Activated gamma-delta T cell (primary cell): ENCODE results near the gene VASH2.
"Not testable (repeated sequence)": the region's sequence is repeated elsewhere in the genome, so short reads cannot be mapped to it uniquely, and the experiment has no call there.

ENCODE experiments used
- DNase-seq: peaks from one replicate; lab custom pipeline; 2025; lab: John Stamatoyannopoulos, UW

Gene VASH2

DNA sequence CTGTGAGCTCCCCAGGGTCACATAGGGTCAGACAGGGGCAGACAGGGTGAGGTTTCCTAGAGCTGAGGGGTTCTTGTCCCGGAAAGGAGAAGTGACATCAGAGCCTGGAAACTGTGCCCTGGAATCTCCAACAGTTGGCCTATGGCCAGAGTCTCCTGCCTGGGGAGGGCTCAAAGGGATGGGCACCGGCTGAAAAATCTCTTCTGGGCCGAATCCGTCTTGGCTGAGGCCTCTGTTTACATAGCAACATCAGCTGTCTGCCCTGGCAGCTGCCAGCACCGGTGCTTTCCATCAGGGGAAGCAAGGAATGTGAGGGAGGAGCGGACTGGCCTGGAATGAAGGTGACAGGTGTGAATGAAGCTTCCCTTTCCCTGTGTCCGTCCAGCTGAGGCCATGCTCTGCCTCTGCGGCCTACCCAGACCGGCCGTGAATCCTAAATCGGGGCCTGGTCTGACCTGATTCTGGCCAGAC is 30.7 kb downstream of the VASH2 start:
- no peak for DNase-seq

DNA sequence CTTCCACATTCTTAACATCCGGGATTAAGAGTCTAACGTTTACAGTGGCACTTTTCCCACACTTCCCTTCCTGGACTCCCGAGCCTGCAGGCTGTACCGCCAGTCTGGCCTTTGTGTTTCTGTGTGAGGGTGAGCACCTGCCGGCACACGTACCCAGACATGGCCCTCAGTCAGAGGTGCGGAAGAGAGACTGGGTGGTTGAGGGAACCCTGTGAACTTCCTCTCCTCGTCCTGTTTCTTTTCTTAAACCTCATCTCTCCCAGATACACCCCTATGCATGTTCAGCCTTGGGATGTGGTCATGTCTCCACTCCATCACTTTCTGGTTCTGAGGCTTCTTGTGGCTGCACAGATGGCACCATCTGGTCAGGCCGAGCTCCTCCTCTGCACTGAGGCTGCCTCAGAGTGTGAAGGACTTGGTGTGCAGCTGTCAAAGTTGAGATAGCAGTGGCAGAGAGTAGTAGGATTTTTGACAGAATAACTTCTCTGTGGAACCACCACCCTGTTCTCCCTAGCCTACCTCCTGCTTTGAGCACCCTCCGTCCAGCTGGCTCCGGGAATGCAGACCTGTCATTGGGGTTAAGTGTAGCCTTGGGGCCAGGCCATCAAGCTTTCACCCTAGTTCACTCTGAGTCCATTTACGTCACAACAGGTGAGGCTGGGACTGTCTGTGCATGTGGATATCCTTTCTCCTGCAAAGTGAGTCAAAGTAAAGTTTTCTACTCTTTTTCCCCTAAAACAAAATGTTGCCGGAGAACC is 31.4 kb downstream of the VASH2 start:
- no peak for DNase-seq

DNA sequence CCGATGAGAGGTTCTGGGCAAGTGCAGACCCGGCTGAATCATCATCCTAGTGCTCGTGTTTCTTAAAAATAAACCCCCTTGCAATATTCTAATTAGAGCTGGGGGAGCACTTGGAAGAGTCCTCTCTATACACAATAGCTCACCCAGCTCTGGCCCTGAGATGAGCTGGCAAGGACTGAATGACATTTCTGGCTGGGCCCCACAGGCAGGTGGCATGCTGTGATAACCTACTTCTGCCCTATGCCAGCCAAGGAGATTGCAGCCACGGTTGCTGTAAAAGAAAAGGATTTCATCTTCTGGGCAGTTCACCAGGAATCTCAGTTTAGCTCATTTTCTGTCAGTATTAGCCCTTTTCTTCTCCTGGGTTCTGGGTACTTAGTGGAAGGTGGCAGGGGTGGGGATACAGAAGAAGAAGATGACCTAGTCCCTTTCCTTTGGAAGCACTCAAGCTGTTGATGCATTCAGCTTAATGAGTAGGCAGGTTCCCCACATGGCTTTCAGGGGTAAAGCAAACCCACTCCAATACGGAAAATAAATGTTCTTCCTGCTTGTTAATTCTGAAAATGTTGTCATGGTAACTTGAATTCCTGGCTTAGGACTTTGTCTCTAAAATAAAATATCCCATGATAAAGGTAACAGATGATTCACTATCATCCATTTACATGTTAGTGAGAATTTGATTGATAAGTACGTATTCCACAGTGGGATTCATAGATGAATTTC is 32.2 kb downstream of the VASH2 start:
- no peak for DNase-seq

DNA sequence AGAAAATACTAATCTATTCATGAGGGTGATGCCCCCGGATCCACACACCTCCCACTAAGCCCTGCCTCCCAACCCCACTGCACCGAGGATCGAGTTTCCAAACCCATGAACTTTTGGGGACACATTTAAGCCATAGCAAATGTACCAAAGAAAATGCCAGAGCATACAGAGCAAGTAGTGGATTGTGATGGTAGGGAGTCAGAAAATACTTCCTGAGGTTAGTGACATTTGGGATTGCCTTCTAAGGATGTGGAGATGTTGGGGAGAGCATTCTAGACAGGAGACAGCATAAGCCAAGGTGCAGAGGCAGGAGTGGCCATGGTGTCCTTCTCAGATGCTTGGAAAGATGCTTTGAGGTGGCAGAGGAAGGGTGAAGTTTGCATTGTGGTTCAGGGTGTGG is 33.1 kb downstream of the VASH2 start:
- no peak for DNase-seq

DNA sequence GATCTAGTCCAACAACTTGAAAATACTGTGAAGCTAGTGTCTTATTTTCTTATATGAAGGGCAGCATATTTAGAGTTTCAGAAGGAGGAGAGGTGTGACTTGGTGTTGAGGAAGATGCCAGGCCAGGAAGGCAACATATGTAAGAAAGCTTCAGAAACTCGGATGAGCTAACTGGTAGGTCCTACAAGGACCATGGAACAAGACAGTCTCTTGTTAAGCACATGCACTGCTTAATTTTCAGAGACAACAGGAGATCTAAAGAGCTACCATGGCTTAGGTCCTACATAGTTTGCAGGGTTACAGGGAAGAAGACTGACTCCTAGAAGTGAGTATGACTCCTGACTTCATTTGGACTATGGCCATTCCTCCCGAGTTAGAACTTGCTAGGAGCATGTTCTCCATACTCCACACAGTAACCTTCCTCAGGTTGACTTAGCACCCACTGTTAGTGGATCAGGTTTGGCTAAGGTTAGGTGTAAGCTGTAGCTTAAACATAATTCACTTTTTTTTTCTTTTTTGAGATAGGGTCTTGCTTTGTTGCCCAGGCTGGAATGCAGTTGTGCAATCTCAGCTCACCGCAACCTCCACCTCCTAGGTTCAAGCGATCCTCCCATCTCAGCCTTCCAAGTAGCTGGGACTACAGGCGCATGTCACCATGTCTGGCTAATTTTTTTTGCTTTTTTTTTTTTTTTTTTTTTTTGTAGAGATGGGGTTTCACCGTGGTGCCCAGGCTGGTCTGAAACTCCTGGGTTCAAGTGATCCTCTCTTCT is 34.4 kb downstream of the VASH2 start:
- DNase-seq = no peak

DNA sequence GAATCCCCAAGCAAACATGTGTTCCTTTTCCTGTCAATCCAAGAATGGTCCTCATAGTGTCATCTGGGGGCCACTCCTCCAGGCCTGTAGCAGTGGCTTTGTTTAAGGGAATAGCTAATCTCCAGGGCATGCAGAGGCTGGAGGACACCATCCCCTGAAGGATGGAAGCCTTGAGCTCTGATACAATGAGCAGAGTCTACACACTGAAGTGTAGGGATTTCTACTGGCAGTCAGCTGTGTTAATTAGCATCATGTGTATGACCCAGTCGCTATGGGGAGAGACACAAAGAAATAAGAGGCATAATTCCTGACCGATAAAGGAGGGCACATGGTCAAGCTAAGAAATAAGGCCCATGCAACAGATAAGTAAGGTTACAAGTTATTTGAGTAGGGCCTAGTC is 36.2 kb downstream of the VASH2 start:
- no peak for DNase-seq

DNA sequence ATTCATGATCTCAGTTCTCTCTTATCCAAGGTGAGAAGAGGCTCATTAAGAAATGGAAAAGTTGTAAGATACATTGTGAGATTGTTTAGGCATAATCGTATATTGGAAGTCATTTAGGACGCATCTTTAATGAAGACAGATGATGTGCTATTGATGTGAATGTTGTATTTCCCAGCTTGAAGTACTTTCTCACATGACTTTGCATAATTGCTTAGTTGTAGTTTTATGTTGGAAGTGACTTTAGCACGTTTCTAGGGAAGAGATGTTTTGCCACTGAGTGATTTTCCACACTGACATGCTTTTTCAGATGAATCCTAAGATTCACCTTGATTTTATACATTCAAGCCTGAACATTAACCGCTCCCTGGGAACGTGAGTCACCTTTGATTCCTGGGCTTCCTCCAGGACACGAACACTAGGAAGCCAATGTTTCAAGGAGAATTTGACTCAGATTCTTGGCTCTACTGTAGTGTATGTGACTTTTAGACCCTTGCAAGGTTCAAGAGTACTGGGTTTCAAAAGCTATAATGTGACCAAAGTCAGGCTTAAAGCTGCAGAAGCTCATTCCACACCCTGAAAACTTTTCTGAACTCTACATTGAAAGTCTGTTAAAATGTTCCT is 37.5 kb downstream of the VASH2 start:
- DNase-seq = no peak

DNA sequence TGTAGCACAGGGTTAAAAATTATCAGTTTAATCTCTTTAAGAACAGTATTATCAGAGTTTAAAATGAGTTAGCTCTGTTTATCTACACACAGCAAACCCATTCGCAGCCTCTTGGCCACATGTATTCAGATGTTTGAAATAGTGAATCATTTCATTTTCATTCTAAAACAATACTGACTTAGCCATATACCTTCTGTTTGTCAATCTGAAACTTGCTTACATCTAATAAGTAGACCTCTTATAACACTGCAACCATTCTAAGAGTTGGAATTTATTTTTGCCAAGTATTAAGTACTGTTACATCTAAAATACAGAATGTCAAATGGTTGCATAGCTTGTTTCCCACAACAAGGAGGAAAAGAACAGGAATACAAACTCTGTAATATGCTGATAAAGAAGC is 39.9 kb downstream of the VASH2 start:
- no peak for DNase-seq

DNA sequence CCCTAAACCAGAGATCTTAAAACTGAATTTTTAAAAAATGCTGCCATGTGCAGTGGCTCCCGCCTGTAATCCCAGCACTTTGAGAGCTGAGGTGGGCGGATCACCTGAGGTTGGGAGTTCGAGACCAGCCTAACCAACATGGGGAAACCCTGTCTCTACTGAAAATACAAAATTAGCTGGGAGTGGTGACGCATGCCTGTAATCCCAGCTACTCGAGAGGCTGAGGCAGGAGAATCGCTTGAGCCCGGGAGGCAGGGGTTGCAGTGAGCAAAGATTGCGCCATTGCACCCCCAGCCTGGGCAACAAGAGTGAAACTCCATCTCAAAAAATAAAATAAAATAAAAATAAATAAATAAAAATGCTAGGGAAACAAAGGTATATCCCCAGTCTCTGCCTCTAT is 43.6 kb downstream of the VASH2 start:
- not testable (repeated sequence) for DNase-seq

DNA sequence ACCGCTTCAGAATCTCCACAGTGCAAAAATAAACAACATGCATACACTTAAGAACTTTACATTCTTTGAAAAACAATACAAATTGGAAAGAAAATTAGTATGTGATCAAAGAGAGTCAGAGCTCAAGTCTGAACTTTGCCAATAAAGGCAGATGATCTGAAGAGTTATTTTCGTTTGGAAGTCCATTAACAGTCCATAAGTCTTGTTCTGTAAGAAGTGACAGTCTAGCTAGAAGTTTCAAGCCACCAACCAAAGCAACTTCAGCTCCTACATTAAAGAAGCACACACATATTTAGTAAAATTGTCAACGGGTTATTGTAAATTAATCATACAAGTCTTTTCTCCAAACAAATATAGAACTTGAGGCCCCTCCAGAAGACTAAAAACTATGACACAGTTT is 44.6 kb downstream of the VASH2 start:
- DNase-seq = no peak

DNA sequence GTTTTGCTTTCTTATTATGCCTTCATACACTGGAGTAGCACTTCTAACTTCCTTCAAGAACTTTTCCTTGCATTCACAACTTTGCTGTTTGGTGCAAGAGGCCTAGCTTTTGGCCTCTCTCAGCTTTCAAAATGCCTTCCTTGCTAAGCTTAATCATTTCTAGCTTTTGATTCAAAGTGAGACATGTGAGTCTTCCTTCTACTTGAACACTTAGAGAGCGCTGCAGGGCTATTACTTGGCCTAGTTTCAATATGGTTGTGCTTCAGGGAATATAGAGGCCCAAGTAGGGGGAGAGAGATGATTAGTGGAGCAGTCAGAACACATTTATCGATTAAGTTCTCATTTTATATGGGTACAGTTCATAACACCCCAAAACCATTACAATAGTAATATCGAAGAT is 52.9 kb downstream of the VASH2 start:
- DNase-seq = no peak

DNA sequence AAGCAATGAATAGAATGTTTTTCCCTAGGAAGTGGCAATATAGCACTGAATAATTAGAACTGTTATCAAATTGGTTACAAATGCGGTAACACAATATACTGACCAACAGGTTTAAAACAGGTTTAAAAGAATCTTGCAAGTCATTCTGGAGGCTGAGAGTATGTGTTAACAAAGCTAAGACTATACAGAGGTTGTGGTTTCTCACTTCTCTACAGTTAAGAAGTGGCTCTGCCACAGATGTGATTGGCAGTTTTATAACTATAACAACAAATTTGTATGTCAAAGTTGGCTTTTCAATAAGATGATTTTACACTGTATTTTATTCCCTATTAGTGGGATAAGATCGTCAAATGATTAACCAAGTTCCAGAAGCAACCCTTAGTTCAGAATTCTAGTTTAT is 58.2 kb downstream of the VASH2 start:
- DNase-seq = no peak

DNA sequence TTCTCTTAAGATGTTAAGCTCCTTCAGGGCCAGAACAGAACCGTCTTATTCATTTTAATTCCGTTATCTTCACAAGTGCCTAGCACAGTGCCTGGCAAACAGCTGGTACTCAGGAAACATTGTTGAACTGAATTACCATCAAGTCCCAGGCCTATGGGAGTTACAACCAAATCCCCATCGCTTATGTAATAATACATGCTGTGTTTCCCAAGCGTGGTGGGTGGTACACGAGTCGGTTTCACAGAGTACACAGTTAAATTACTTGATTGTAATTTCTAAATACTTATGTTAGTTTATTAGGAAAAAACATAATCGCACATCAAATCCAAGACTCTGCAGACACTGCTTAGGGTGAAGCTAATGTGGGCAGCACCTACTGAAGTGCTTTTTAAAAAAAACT is 64.3 kb downstream of the VASH2 start:
- no peak for DNase-seq

DNA sequence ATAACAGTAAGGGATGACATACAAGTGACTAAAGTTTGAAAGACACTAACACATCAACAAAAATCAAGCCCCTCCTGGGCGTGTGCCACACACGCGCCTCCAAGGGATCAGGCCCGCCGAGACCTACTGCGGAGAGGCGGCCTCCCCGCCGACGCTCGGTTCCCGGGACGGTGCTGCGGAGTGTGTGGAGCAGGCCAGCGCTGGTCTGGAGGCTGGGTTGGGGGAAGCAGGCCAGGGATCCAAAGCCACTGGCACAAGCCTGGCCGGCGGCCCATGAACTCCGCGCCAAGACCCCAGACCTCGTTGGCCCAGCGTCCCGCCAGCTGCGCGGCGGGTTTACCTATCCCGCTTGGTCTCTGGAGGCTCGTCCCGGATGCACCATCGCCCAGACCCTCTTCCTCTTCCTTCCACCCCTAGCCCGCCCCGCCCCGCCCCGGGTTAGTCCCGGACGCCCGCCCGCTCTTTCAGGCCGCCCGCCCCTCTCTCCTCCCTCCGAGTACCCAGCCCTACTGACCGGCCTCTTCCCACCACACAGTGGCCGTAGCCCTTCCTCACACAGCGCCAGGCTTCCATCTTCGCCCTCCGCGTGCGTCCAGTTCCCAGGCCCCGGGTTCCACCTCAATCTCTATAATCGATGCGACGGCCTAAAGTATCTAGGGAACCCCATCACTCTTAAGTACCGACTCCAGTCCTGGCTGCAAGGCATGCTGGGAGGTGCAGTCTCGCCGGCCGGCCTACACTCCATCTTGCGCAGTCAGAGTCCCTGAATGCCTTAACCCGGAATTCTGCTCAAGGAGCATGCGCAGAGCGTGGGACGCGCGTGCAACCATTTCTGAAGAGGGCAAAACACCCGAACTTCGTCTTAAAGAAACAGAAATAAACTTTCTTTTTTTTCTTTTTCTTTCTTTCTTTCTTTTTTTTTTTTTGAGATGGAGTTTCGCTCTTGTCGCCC is 65.0 kb downstream of the VASH2 start, which contains the start of gene ANGEL2:
TSS of gene ANGEL2 (minus strand) at position 769 of the 952 bp plus-strand sequence. CDS start at position 573, 196 bp downstream.
- DNase-seq = peak; percentile 85

DNA sequence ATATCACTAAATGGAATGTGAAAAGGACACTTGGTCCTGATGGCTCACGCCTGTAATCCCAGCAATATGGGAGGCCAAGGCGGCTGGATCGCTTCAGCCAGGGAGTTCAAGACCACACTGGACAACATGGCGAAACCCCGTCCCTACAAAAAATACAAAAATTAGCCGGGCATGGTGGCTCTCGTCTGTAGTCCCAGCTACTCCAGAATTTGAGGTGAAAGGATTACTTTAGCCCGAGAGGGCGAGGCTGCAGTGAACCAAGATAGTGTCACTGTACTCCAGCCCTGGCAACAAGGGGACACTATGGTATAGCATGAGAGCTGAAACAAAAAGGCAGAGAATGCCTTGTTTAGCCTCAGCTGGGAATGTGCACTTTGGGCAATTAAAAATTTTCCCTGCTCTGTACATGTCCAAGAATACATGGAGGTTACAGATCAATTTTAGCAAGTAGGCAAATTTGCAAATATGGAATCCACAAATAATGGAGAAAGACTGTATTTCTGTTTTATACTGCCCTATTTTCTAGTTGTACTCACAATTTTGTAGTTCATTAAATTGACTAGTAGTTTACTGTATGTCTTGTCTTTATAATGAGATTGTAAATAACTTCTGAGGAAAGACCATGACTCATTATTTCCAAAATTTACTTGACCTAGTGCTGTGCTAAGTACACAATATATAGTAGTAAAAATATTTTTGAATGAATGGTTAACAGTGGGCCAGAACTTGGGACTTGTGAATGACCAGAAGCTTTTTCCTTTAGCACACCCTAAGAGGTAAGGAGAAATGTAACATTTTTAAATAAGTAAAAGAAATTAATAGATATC is 67.3 kb downstream of the VASH2 start:
- no peak for DNase-seq

DNA sequence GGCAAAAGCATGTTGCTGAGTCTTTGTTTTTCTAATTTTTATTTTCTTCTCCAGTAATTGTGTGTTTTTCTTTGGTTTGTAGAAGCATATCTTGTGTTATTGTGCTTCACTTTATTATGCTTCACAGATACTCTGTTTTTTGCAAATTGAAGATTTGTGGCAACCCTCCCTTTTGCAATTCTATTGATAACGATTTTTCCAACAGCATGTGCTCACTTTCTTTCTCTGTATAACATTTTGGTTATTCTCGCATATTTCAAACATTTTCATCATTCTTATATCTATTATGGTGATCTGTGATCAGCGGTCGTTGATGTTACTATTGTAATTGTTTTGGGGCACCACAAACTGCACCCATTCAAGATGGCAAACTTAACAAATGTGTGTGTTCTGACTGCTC is 69.1 kb downstream of the VASH2 start:
- no peak for DNase-seq

DNA sequence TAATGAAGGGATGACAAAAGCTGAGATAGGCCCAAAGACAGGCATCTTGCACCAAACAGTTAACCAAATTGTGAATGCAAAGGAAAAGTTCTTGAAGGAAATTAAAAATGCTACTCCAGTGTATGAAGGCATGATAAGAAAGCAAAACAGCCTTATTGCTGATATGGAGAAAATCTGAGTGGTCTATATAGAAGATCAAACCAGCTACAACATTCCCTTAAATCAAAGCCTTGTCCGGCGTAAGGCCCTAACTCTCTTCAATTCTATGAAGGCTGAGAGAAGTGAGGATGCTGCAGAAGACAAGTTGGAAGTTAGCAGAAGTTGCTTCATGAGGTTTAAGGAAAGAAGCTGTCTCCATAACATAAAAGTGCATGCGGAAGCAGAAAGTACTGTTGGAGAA is 69.7 kb downstream of the VASH2 start:
- DNase-seq = no peak

DNA sequence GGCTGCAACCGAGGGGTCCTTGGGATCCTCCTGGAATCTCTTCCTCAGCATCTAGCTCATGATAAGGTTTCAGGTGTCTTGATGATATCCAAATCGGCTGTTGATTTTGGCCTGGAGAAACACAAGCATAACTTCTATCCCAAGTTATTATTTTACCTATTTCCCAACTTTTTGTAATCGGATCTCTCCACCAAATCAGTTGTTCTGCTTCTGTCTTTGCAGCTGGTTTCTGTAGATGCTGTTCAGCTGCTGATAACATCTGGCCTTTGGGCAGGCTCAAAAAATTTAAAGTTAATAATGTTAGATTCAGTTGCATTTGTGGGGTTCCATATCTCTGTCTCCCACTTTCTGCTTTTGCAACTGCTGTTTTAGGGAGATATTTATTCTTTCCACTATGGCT is 76.7 kb downstream of the VASH2 start:
- DNase-seq = not testable (repeated sequence)

DNA sequence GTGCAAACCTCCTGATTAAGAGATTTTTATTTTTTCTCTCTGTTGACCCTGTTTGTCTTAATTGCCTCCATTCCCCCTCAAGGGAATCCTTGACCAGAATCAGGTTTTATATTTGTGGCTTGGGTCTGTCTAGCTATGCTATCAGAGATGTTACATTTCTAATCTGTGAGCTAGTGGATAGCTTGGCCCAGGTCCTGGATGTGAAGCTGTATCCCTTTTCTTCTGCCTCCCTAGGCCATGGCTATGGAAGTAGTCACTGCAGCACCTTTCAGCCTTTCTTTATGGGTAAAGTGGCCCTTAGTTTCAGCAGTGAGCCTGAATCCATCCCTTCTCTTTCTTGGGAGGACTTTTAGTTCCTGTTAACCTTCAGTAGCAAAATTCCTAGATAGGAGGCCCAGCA is 82.3 kb downstream of the VASH2 start:
- DNase-seq = no peak

DNA sequence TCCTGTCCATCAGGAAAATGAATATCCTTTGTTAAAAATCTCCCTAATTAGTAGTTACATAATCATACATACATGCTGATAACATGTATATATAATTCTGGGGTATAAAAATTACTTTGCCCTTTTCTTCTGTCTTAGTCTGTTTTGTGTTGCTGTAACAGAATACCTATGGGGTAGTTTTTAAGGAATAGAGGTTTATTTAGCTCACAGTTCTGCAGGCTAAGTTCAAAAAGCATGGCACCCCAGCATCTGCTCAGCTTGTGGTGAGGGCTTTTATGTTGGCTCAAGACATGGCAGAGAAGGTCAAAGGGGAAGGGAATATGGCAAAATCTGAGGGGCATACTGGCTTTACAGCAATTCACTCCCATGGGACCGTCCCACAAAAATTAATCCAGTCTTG is 84.4 kb downstream of the VASH2 start:
- no peak for DNase-seq
